Stimulated activated CD8-positive, alpha-beta memory T cell treated with anti-CD3 and anti-CD28 coated beads, Interleukin-7, amount 100 ng/mL, for 24 hours (primary cell): ENCODE results near the gene PLEKHH1.

Experiments used
- DNase-seq: peaks from one replicate; pipeline ENCODE4 v3.0.0-alpha.2; 2020; ENCODE audit warnings: low read depth

PLEKHH1 gene

GRCh38 chr14:67510836-67511235, 22.3 kb upstream of the PLEKHH1 start:
- no peak for DNase-seq

GRCh38 chr14:67512463-67513310, 20.4 kb upstream of the PLEKHH1 start:
- no peak for DNase-seq

GRCh38 chr14:67513631-67514108, 19.4 kb upstream of the PLEKHH1 start:
- no peak for DNase-seq

- no peak for DNase-seq
Observed at GRCh38 chr14:67514203-67514607, 18.9 kb upstream of the PLEKHH1 start.

GRCh38 chr14:67514650-67515385, 18.3 kb upstream of the PLEKHH1 start:
- DNase-seq = no peak

- no peak for DNase-seq
Observed at GRCh38 chr14:67515386-67516079, 17.6 kb upstream of the PLEKHH1 start.

GRCh38 chr14:67516676-67517075, 16.4 kb upstream of the PLEKHH1 start:
- no peak for DNase-seq

- no peak for DNase-seq
Observed at GRCh38 chr14:67517083-67517482, 16.0 kb upstream of the PLEKHH1 start.

GRCh38 chr14:67519406-67519805, 13.7 kb upstream of the PLEKHH1 start:
- no peak for DNase-seq

- no peak for DNase-seq
Observed at GRCh38 chr14:67520482-67520881, 12.6 kb upstream of the PLEKHH1 start.

- DNase-seq = no peak
Observed at GRCh38 chr14:67522270-67522669, 10.8 kb upstream of the PLEKHH1 start.

GRCh38 chr14:67523764-67524633, 9.1 kb upstream of the PLEKHH1 start:
- DNase-seq = no peak

- no peak for DNase-seq
Observed at GRCh38 chr14:67524634-67524963, 8.5 kb upstream of the PLEKHH1 start.

- no peak for DNase-seq
Observed at GRCh38 chr14:67525389-67525788, 7.7 kb upstream of the PLEKHH1 start.

GRCh38 chr14:67526181-67526580, 6.9 kb upstream of the PLEKHH1 start:
- no peak for DNase-seq

- DNase-seq = no peak
Observed at GRCh38 chr14:67526676-67527459, 6.2 kb upstream of the PLEKHH1 start.

- DNase-seq = no peak
Observed at GRCh38 chr14:67527756-67528155, 5.3 kb upstream of the PLEKHH1 start.

- DNase-seq = no peak
Observed at GRCh38 chr14:67528276-67528675, 4.8 kb upstream of the PLEKHH1 start.

GRCh38 chr14:67529947-67530935, 2.8 kb upstream of the PLEKHH1 start:
- no peak for DNase-seq

GRCh38 chr14:67532606-67532997, 488 bp upstream of the PLEKHH1 start:
- no peak for DNase-seq
